HCEC 1CT (cell line): ENCODE results near the gene PPA1.
"Not testable (repeated sequence)": the region's sequence is repeated elsewhere in the genome, so short reads cannot be mapped to it uniquely, and the experiment has no call there.

Source experiments
- DNase-seq: peaks from one replicate; pipeline ENCODE4 v3.0.0-alpha.2; 2017

PPA1 gene

GRCh38 chr10:70233109-70233938, at the start of gene PPA1:
PPA1 (minus strand) TSS chr10:70233429; CDS start chr10:70233327, 102 bp downstream.
- DNase-seq: peak; percentile 96

- DNase-seq: no peak
Observed at GRCh38 chr10:70281609-70282008, 48.4 kb upstream of the PPA1 start.

- no peak for DNase-seq
Observed at GRCh38 chr10:70280099-70280498, 46.9 kb upstream of the PPA1 start.

GRCh38 chr10:70277396-70278030, 44.3 kb upstream of the PPA1 start:
- no peak for DNase-seq

- peak; percentile 28 for DNase-seq
Observed at GRCh38 chr10:70274643-70275042, 41.4 kb upstream of the PPA1 start.

GRCh38 chr10:70272925-70273316, 39.7 kb upstream of the PPA1 start:
- peak; percentile 33 for DNase-seq

GRCh38 chr10:70271996-70272924, 39.0 kb upstream of the PPA1 start:
- no peak for DNase-seq

GRCh38 chr10:70270952-70271351, 37.7 kb upstream of the PPA1 start:
- no peak for DNase-seq

- no peak for DNase-seq
Observed at GRCh38 chr10:70269741-70270140, 36.5 kb upstream of the PPA1 start.

GRCh38 chr10:70268376-70268775, 35.1 kb upstream of the PPA1 start:
- DNase-seq: no peak

- peak; percentile 96 for DNase-seq
Observed at GRCh38 chr10:70267161-70267933, 34.1 kb upstream of the PPA1 start.

GRCh38 chr10:70266701-70267100, 33.5 kb upstream of the PPA1 start:
- DNase-seq: no peak

GRCh38 chr10:70266056-70266455, 32.8 kb upstream of the PPA1 start:
- DNase-seq: no peak

- DNase-seq: peak; percentile 11
Observed at GRCh38 chr10:70265032-70265689, 31.9 kb upstream of the PPA1 start.

GRCh38 chr10:70260734-70261133, 27.5 kb upstream of the PPA1 start:
- DNase-seq: no peak

- no peak for DNase-seq
Observed at GRCh38 chr10:70260259-70260658, 27.0 kb upstream of the PPA1 start.

- DNase-seq: no peak
Observed at GRCh38 chr10:70258216-70258615, 25.0 kb upstream of the PPA1 start.

GRCh38 chr10:70257816-70258215, 24.6 kb upstream of the PPA1 start:
- DNase-seq: not testable (repeated sequence)

- no peak for DNase-seq
Observed at GRCh38 chr10:70256463-70256862, 23.2 kb upstream of the PPA1 start.

GRCh38 chr10:70255329-70256299, 22.4 kb upstream of the PPA1 start:
- no peak for DNase-seq
